Globus pallidus (tissue), 1 donor: ENCODE measurements around the gene GOLM1.
"Not testable (repeated sequence)": the region's sequence is repeated elsewhere in the genome, so short reads cannot be mapped to it uniquely, and the experiment has no call there.

ENCODE experiments used
- DNase-seq: peaks from one replicate; pipeline ENCODE4 v3.0.0-alpha.2; 2015; ENCODE audit warnings: low spot score

The GOLM1 gene

DNA sequence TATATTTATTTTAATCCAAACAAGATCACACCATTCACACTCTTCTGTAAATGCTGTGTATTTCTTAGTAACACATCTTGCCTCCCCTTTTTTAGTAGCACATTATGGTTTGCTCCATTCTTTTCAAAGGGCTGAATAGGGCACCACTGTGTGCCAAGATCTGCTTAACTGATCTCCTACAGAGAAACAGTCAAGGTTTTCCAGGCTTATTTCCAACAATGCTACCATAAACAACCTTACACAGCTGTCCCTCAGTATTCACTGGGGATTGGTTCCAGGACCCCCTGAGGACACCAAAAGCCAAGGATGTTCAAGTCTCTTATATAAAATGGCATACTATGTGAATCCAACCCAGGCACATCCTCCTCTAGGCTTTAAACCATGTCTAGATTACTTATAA, 16.5 kb downstream of the GOLM1 start:
- peak; percentile 24 for DNase-seq

DNA sequence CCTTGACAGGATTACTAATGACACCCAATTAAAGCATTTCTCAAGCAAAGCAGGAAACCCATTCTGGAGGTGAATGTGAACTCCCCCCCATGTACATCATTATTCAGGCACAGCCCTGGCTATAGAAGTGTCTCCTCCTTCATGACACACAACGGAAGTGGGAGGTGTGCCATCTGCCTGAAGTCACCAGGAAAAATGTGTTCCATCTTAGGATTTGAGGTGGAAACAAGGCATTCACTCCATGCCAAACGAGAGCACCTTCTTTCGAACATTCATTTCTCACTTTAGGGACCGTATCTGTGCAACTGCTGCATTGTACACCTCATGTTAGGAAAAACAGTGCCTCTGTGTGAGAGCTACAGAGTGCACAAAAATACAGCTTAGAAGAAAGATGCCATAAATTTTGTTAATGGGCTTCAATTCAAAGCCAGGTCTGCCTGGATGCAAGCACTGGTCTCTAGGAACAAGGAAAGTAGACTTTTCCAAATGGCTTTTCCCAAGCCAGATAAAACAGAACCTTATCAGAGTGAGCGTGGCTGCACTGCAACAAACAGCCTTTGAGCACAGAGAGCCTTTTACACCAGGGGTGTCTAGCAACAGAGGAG, 19.4 kb downstream of the GOLM1 start:
- DNase-seq, result no peak

DNA sequence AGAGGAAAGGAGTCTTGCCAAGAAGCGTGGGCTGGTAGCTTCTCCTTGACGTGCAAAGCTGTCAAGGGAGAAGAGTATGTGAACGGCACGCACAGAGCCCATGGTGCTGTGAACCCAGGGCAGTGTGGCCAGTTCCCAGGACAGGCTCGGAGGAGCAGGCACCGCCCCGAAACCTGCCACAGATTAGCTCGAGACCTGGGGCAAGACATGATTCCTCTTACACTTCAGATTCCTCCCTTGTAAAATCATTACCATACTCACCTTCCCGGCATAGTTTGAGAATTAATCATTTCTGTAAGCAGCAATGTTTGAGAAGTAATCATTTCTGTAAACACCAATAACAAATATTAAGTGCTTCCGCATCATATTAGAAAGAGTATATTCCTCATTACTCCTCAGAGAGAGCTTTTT, 19.9 kb downstream of the GOLM1 start:
- no peak for DNase-seq

DNA sequence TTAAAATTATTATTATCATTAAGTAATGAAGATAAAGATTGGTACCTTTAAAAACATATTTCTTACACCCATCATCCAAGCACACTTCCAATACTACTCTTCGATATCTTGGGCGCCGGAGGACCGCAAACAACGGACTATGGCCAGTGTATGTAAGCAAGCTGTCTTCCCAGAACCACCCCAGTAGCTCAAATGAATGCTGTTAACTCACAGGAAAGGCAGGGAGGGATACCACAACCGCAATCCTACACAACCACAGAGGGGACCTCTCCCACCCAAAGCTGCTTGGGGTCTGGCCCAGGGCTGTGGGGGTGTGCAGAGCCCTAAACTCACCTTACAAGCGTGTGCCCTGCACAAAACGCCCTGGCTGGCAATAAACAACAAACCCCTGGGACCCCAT, 20.6 kb downstream of the GOLM1 start:
- DNase-seq, result no peak

DNA sequence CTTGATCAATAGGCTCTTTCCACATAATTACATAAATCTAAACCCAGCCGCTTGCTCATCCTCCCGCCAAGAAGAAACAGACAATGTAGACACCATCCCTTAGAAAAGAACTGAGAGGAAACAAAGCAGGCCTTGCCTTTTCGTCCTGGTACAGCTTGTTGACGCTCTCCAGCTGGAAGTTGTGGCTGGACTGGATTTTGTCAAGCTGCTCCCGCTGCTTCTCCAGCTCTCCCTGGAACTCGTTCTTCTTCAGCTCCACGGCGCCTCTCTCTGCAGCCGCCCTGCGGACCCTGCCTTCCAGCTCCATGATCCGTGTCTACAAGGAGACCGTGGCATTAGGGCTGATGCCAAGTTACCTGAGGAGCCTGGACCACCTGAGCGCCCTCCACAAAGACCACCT, 22.1 kb downstream of the GOLM1 start:
- peak; percentile 13 for DNase-seq

DNA sequence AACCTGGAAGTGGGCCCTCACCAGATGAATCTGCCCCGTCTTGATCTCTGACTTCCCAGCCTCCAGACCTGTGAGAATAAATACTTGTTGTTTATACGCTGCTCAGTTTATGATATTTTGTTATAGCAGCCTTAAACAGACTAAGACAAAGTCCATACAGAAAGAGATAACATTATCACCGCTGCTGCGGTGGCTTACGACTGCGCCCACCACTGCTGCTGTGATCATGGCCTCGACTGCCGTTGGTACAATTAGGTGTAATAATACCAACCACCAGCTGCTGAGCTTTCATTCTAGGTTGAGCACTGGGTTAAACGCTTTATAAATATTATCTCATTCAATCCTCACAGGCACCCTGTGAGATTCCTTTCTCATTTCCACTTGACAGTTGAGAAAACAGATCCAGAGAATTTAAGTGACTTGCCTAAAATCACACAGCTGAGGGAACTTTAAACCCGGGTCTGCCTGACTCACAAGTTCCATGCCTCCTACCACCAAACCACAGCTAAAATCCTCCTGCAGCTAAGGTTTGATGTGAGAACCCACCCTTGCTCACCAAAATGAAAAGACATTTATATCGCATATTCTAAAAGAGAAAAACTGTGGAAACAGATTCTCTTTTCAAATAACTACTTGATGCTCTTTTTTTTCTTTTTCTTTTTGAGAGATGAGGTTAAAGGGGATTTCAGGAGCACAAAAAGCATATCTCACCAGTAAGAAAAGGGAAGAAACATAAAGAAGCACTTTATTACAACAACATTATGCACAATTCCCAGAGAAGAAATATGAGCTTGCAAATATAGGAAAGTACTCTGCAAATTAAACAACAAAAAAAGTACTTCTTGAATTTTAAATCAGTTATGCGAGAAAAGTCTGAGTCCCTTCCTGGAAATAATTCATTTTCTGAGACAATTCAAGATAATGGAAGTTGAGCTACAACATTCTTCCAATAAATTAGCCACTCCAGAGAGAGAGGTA, 23.9 kb downstream of the GOLM1 start:
- no peak for DNase-seq

DNA sequence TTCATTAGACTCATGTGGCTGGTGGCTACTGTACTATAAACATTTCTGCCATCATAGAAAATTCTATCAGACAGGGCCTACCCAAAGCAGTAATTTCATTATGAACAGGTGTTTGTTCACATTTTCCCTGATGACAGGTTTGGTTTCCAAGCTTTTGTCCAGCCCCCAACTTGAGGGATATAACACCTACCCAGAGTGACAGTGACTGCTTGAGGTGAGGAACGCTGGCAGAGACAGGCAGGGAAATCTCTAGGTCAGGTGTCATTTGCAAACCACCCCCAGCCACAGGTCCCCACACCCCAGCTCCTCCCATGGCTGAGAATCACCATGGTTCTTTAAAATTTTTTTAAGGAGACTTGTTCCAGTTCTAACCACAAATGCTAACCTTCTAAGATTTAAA, 25.5 kb downstream of the GOLM1 start:
- DNase-seq, result no peak

DNA sequence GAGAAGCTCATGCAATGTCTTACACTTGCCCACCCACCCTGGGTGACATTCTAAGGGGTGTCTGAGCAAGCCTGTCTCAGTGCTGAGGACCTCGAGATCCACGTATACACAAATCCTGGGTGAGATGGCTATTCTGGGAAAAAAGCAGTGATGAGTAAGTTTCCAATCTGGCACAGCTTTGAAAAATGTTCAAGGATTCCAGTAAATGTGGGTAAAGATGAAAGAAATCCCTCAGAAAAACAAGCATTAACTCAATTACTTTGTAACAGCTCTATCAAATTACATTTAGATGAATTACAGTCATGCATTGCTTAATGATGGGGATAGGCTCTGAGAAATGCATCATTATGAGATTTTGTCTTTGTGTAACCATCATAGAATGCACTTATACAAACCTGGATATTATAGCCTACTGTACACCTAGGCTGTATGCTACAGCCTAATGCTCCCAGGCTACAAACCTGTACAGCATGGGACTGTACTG, 26.9 kb downstream of the GOLM1 start:
- no peak for DNase-seq

DNA sequence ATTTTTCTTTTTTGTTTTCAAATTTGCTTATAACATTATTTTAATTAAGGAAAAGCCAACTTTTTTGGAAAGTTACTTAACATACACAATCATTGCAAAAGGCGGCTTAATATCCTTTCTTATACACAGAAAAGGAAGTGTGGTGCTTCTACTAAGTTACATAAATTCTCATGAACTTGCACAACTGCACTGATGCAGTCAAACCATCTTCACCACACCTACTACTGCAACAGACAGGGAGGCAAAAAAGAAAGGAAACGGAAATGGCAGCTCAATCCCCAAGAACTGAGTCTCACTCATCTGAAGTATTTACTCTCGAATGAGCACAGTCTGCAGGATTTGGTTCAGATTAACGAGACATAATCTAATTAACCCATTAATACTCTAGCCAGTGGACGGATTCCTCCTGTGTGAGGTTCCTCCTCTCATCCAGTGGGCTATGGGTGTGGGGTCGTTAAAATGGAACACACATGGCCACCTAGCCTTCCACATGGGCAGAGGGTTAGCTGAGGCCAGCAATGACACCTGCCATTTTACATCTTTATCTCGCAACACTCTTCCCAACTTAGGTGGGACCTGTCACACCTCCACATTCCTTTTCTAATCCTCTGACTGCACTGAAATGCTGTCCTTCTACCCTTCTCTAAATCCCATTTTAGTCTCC, 30.0 kb downstream of the GOLM1 start:
- no peak for DNase-seq

DNA sequence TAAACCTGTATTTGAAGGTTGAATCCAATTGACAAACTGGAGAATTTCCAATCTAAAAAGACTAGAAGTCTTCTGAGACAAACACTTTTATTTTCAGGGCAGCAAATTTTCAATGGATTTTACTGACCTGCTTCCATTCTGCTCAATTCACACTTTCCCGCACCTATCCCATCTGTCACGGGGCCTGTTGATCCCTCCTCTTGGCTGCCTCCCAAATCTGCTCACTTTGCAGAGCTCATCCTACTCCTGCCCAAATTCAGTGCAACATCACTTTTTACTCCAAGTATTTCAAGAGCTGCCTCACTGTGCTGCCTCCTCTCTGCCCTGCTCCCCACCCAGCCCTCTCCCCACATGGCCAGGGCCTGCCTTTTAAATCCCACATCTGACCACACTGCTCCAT, 35.1 kb downstream of the GOLM1 start:
- DNase-seq, result no peak

DNA sequence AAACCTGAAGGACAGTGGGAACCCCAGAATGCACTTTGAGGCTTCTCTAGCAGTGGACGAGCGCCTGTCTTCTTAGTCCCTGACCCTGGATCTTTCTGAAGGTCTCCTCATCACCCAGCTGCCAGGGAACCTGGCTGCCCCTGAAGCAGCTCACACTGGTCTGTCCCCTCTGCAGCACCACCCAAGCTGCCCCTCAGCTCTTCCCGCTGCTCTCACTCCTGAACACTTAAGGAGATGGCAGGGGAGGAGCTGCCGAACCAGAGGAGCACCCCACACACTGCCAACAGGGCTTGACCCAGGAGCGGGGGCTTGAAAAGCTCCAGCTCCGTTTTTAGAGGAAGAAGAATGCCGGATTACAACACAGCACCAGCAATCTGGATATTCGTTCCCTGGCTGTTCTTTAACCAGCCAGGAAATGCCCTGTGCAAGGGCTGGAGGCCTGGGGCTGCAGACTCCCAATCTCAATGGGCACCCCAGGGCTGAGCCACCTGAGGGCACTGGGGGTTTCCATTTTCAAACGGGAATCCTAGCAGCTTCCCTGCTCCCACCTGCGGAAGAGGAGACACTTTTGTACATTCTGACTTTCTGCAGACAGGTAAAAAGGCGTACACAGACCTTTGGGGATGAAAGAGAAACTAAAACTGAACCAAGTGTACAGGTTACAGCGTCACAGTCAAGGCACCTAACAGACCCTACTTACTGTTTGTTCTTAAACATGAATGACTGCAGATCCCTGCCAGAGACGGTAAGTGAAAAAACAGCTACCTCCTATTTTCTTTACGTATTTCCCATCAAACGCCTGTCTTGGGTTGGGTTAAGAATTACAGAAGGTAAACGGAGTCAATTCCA, 36.3 kb downstream of the GOLM1 start:
- DNase-seq, result no peak

DNA sequence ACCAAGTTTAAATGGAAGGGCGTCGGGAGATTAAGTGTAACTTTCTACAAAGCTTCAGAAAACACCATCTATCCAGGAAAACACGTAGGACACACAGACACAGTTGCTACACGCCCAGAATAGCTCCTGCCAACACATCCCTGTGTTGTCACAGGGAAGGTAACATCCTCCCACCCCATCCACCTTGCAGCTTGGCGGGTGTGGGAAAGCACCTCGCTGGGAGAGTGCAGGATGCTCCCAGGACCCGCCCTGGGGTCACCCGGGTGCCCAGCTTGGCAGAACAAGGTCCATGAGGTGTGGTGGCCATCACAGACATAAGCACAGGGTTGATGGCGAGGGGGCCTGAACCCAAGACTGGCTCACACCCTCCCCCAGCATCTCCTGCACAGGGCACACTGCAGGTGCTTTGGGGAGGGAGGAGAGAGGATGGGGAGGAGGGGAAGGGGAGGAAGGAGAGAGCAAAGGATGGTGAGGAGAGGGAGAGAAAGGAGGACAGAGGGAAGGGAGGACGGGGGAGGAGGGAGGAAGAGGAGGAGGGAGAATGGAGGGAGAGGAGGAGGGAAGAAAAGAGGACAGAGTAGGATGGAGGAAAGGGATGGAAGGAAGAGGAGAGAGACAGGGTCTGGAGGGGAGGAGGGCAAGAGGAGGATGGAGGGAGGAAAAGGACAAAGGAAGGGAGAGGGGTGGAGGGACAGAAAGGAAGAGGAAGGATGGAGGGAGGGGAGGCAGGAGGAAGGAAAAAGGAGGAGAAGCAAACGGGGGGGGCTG, 37.2 kb downstream of the GOLM1 start:
- no peak for DNase-seq

DNA sequence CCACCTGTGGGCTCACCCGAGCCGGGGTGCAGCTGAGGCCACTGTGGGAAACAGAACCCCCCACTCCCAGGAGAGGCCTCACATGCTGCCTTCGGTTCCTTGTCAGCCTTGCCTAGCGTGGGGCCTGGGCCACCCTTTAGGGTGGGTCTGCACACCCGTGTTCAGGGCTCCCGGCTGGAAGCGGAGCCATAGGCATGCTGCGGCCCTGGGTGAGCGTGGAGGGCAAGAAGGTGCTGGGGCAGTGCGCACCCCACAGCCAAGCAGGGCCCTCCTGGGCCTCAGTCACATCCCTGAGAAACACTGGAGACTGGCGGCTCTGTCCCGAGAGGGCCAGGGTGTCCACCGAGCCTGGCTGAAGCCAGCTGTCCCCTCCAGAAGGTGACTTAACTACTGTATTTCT, 41.9 kb downstream of the GOLM1 start:
- no peak for DNase-seq

DNA sequence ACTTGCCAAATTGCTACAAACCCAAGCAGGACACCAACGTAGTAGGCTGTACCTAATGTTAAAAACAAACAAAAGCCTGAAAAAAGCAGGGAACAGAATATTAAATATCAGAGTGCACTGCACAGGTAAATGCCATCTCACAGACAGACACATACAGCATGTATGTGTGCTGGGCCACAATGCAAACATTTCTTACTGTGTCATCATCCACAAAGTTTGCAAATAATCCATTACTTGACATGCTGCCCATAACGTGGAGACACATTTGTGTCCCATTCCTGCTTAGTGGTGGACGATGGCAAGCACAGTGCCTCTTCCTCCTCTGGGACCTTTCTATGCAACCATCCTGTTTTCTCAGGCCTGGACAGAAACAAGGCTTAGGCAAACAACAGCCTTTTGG, 44.7 kb downstream of the GOLM1 start:
- no peak for DNase-seq

DNA sequence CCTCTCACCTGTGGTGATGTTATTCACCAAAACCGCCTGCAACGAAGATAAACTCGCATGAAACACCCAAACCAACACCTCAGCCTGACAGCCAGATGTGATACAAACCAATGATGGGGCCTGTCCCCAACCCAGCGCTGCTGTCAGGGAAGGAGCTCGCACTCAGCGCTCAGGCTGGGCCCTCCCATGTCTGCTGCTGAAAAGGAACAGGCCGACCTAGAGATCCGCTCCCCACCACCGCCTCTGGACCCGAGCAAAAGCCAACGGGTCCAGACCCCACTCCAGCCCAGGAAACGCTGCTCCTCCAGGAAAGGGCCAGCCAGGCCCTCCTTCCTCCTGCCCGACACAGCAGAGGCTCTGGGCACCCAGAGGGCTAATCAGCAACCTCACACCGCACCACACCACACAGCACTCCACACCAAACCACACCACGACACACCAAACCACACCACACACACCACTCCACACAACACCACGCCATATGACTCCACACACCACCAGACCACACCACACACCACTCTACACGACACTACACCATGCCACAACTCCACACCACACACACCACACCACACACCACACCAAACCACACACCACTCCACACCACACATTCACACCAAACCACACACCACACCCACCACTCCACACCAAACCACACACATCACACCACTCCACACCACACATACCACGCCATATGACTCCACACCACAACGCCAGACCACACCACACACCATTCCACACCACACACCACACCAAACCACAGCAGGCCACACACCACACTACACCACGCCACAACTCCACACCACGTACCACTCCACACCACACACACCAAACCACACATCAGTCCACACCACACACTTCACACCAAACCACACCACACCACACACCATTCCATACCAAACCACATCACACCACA, 46.5 kb downstream of the GOLM1 start:
- no peak for DNase-seq

DNA sequence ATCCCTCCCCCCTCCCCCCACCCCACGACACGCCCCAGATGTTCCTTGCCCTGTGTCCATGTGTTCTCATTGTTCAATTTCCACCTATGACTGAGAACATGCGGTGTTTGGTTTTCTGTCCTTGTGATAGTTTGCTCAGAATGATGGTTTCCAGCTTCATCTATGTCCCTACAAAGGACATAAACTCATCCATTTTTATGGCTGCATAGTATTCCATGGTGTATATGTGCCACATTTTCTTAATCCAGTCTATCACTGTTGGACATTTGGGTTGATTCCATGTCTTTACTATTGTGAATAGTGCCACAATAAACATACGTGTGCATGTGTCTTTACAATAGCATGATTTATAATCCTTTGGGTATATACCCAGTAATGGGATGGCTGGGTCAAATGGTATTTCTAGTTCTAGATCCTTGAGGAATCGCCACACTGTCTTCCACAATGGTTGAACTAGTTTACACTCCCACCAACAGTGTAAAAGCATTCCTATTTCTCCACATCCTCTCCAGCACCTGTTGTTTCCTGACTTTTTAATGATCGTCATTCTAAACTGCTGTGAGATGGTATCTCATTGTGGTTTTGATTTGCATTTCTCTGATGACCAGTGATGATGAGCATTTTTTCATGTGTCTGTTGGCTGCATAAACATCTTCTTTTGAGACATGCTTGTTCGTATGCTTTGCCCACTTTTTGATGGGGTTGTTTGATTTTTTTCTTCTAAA, 51.2 kb downstream of the GOLM1 start:
- DNase-seq, result not testable (repeated sequence)

DNA sequence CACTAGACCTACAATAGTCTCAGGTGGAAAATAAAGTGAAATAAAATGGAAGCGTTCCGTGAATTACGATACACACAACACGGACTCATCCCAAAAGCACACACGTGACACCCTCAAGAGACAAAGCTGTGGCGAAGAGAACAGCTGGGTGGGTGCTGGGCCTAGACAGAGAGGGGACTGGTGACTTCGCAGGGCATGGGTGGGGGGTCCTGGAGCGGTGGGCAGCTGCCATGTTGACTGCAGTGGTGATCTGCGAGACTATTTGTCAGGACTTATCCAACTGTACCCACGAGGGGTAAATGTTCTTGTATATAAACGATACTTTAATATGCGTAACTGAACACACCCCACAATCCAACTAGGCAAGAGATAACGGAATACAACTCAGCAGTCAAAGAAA, 52.0 kb downstream of the GOLM1 start:
- no peak for DNase-seq

DNA sequence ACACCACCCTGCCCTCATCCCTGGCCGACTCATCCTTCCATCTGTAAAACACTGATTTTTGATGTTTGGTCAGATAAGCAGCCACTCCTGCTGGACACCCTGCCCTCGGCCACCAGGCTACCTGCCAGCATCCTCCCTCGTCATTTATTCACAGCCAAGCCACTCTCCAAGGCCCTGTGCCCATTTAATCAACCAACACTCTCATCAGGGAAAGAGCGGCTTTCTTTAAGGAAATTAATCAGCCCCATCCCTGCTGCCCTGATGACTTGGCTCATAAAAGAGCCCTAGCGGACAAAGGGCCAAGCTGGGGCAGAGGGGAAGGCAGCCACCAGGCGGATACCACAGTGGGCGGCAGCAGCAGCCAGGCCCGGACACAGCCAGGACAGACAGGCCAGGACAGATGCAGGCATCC, 52.4 kb downstream of the GOLM1 start:
- no peak for DNase-seq

DNA sequence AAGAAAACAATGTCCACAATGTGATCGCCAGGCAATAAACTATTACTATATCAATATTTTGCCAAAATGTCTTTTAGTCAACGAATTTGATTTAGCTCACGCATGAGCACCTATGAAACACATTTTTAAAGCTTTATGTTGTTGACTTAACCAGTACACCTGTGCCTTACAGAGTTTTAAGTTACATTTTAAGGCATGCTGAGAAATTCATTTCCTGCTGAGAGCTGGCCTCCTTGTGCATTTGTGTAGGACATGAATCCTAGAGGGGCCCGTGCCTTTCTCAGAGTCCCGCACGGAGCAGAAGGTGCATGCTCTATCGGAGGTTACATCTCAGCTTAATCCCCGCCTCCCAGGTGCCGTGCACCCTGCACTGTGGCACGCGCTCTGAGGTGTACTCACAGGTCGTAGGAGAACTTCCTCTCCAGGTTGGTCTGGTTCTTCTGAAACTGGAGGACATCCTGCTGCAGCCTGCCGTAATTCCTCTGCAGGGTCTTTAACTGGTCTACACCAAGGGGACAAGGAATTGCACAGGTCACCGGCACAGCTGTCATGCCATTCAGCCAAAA, 53.2 kb downstream of the GOLM1 start:
- DNase-seq, result no peak
